ENCODE data around the gene SEC23B. TPM values are rescaled to one million over a fixed set of nuclear protein-coding genes. Genes with fewer than 3 reads are reported as not detected.

SEC23B gene
- total and polyA plus RNA-seq, 3 donors from 2014 or later = 65.0 to 96.0 (median 68.8) TPM

GRCh38 chr20:18537651-18538050 is 29.9 kb downstream of the SEC23B start:
- no peaks in the 10 kb centered on the region for H3K27me3 ChIP-seq
- 91 to 92% methylated on average over 2 of the region's 2 CpGs for WGBS, 2 donors
- DNase-seq = no peak
- H3K4me3 ChIP-seq = no peak overlapping the region
- TF ChIP-seq CTCF (IDR thresholded peaks at IDR 0.05) (no peak), POLR2A (IDR thresholded peaks at IDR 0.05) (no peak)
- H3K4me1 ChIP-seq = no peaks in the 10 kb centered on the region
- intact Hi-C loops (cut with DNase I; ENCODE audit: low total_unique reads) = no loop called here
- no peak overlapping the region for H3K27ac ChIP-seq
- no peaks in the 10 kb centered on the region for H3K9me3 ChIP-seq
- no peaks in the 10 kb centered on the region for H3K36me3 ChIP-seq (ENCODE audit: low read depth, missing control alignments)

- intact Hi-C loops (cut with DNase I; ENCODE audit: low total_unique reads) = no loop called here
- 91 to 94% methylated on average over 5 of the region's 5 CpGs for WGBS, 2 donors
- Histone ChIP-seq H3K4me1 (no peaks in the 10 kb centered on the region), H3K27ac (no peak overlapping the region), H3K27me3 (no peaks in the 10 kb centered on the region), H3K4me3 (no peak overlapping the region), H3K36me3 (ENCODE audit: low read depth, missing control alignments) (no peaks in the 10 kb centered on the region), H3K9me3 (no peaks in the 10 kb centered on the region)
- TF ChIP-seq CTCF (IDR thresholded peaks at IDR 0.05) (no peak), POLR2A (IDR thresholded peaks at IDR 0.05) (no peak)
- DNase-seq = no peak
These were observed 34.0 kb downstream of the SEC23B start for GRCh38 chr20:18541741-18542140.

GRCh38 chr20:18543216-18543615 is 35.5 kb downstream of the SEC23B start:
- 92 to 95% methylated on average over 4 of the region's 4 CpGs for WGBS, 2 donors
- H3K36me3 ChIP-seq (ENCODE audit: low read depth, missing control alignments) = no peaks in the 10 kb centered on the region
- TF ChIP-seq POLR2A (IDR thresholded peaks at IDR 0.05) = no peak
- no peak for TF ChIP-seq CTCF (IDR thresholded peaks at IDR 0.05)

GRCh38 chr20:18543932-18544331 is 36.2 kb downstream of the SEC23B start:
- TF ChIP-seq POLR2A (IDR thresholded peaks at IDR 0.05) (no peak), CTCF (IDR thresholded peaks at IDR 0.05) (no peak)
- intact Hi-C loops (cut with DNase I; ENCODE audit: low total_unique reads) = no loop called here
- H3K4me1 ChIP-seq = no peaks in the 10 kb centered on the region
- H3K27me3 ChIP-seq = no peaks in the 10 kb centered on the region
- H3K9me3 ChIP-seq = no peaks in the 10 kb centered on the region
- 85 to 92% methylated on average over 7 of the region's 7 CpGs for WGBS, 2 donors
- H3K36me3 ChIP-seq (ENCODE audit: low read depth, missing control alignments) = no peaks in the 10 kb centered on the region
- H3K4me3 ChIP-seq = no peak overlapping the region
- no peak for DNase-seq
- H3K27ac ChIP-seq = no peak overlapping the region

More at GRCh38 chr20:18543216-18543615, 35.5 kb downstream of the SEC23B start:
- Histone ChIP-seq H3K4me3 (no peak overlapping the region), H3K4me1 (no peaks in the 10 kb centered on the region), H3K27me3 (no peaks in the 10 kb centered on the region), H3K27ac (no peak overlapping the region), H3K9me3 (no peaks in the 10 kb centered on the region)
- intact Hi-C loops (cut with DNase I; ENCODE audit: low total_unique reads) = no loop called here
- no peak for DNase-seq

GRCh38 chr20:18545566-18545965 is 37.8 kb downstream of the SEC23B start:
- no peaks in the 10 kb centered on the region for H3K36me3 ChIP-seq (ENCODE audit: low read depth, missing control alignments)

More at GRCh38 chr20:18545566-18545965, 37.8 kb downstream of the SEC23B start:
- Histone ChIP-seq H3K4me3 (no peak overlapping the region), H3K4me1 (no peaks in the 10 kb centered on the region), H3K27me3 (no peaks in the 10 kb centered on the region), H3K27ac (no peak overlapping the region), H3K9me3 (no peaks in the 10 kb centered on the region)
- intact Hi-C loops (cut with DNase I; ENCODE audit: low total_unique reads) = no loop called here
- WGBS, 2 donors = 88 to 93% methylated on average over 1 of the region's 1 CpG
- DNase-seq = no peak
- TF ChIP-seq POLR2A (IDR thresholded peaks at IDR 0.05) (no peak), CTCF (IDR thresholded peaks at IDR 0.05) (no peak)

All from testis (tissue), 3 donors.